GM11168 (cell line): ENCODE results near the gene CD44.

ENCODE experiments used
- in situ Hi-C: fragments of 300-500 bp; cut with MboI; formaldehyde crosslinking; loops from one replicate; pipeline ENCODE4 v1.12.0; 2022; ENCODE audit warnings: low sequenced_read_pairs; ENCODE audit not compliant: unreplicated experiment

Gene CD44

GRCh38 chr11:35153280-35153679 lies 14.3 kb downstream of the CD44 start:
- in situ Hi-C loops = no loop called here

GRCh38 chr11:35154952-35155351 lies 16.0 kb downstream of the CD44 start:
- in situ Hi-C loops = no loop called here

DNA sequence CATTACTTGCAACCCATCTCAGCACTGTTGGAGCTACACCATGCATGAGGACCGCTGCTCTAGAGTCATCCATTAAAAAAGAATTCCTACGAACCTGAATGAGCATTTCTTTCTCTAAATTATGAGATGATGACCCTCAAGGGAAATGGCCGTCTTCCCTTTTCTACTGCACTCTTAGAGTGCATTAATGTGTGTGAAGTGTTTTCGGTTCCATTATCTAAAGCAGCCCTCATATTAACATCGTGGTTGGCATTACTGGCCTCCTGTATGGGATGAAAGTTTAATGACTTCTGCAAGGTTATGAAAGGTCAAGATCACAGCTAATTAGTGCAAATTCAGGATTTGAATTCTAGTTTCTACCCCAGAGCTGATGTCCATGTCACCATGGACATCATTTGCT lies 16.7 kb downstream of the CD44 start:
- in situ Hi-C loops = no loop called here

DNA sequence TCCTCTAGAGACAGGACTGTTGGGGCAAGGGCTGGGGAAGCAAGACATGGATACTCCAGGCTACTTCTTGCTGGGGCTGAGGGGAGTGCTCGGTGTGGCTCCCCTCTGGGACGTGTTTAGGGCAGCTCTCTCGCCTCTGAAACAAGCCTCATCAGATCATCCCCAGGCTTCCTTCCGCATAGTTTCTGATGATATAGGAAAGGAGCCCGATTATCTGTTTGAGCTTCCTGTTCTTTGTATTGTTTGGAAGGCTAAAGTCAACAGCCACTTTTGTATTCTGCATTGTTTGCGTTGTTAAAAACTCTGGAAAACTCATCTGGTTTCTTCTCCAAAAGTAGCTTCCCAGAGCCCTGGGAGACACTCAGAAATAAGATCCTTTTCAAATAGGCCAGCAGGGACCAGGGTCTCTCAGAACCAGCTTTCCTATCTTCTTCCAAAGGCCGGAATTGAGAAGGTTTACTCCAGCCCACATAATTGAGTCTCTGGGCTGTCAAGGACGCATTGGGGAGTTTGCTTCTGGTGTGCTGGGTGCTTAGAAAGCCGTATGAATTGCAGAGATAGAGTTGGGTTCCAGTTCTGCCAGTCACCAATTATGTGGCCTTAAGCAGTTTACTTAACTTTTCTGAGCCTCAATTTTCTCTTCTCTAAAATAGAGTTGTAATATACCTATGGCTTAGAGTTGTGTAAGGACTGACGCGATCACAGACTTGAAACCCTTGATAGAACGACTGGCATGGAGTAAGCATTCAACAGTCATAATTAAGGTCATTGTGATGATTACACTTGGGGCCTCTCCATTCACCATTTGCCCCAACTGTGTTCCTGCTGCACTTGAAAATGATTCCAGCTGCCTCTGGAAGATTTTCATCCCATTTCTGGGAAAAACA lies 19.1 kb downstream of the CD44 start:
- in situ Hi-C loops = no loop called here

- in situ Hi-C loops = no loop called here
Observed at GRCh38 chr11:35158701-35159510, 19.9 kb downstream of the CD44 start.

GRCh38 chr11:35160246-35160824 lies 21.4 kb downstream of the CD44 start:
- in situ Hi-C loops = no loop called here

- in situ Hi-C loops = no loop called here
Observed at GRCh38 chr11:35160902-35161597, 22.1 kb downstream of the CD44 start.

DNA sequence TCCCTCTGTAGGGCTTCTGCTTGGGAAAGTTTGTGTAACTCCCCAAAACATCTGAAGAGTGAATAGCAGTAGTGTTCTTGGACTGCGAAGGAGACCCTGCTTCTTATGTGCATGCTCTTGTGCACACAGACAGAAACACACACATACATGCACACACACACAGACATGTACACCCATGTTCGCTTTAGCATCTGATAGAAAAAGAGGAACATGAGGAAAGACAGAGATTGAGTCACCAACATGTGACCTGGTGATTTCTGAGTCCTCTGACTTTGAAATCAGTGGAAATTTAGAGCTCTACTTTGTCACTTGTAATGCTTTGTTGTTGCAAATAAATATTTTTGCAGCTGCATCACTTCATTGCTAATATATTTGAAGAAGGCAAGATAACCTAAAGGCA lies 23.8 kb downstream of the CD44 start:
- in situ Hi-C loops = no loop called here

GRCh38 chr11:35163209-35163608 lies 24.2 kb downstream of the CD44 start:
- in situ Hi-C loops = no loop called here

- in situ Hi-C loops = no loop called here
Observed at GRCh38 chr11:35163702-35164496, 24.9 kb downstream of the CD44 start.

DNA sequence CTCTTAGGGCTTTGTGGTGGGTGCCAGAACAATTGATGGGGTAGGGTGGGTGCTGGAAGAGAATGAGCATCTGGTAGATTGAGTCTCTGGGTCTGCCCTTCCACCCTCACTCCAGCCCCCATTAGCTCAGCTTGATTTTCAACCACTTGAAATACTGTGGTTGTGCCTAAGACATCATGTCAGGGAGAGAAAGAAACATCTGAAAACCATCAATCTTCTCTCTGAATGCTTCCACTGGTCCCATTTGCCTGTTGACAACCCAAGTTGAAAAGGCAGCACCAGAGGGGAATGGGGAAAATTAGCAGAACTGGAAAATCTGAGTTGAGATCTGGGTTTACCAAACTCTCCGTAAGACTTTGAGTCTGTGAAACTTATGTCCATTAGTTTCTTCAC lies 26.1 kb downstream of the CD44 start:
- in situ Hi-C loops = no loop called here

DNA sequence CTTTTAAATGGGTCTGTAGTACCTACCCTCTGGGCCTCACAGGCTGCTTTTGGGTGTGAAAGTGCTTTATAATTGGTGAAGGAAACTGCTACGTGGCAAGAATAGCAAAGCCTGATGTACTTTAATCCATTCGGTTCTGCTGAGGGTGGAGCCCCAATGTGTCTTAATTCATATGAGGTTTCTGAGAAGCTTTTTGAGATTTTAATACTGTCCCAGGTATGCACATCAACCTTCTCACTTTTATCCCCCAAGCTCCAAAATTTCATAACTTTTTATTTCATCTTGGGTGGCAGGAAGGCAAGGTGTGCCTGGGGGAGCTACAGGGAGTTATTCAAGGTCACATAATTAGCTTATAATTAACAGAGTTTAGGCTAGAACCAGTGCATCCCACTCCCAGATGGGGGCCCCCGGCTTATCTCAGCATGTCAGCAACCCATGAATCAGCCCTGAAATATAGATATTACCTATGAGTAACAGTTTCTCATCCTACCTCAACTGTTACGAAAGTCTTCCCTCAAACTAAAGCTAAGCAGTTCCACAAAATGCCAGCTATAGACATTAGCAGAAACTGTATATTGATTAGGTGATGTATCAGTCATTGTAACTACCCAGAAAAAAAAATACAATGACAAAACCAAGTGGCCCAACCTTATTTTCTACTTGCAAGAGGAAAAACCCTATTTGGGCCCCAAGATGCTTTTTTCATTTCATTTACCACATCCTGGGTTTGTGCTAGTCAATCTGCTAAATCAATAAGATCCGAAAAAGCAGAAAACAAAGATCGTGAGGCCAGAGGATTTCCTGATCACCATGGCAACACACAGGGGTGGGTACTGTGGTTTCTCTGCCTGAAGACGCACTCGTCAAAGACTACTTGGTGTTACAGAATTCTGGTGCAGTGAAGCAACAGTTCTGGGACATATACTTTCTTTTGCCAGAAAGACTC lies 26.7 kb downstream of the CD44 start:
- in situ Hi-C loops = no loop called here

- in situ Hi-C loops = no loop called here
Observed at GRCh38 chr11:35166369-35167360, 27.7 kb downstream of the CD44 start.

- in situ Hi-C loops = no loop called here
Observed at GRCh38 chr11:35167426-35167954, 28.5 kb downstream of the CD44 start.

DNA sequence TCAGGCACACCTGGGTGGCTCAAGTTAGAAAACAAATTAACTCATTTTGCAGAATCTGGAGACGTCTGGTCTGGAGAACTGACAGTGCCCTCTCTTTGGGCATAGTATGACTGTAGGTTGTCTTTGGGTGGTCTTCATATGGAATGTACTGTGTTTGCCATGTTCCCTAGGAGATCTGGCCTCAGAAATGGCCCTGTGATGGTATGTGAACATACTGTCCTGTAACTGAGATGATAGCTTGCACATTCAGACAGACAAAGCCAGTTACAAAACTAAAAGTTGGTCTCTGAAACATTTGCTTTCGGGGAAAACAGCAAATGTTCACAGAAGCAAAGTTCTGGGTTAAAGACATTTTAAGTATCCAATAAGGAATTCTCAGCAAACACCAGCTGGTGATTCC lies 29.7 kb downstream of the CD44 start:
- in situ Hi-C loops = no loop called here

- in situ Hi-C loops = no loop called here
Observed at GRCh38 chr11:35169112-35169511, 30.1 kb downstream of the CD44 start.

DNA sequence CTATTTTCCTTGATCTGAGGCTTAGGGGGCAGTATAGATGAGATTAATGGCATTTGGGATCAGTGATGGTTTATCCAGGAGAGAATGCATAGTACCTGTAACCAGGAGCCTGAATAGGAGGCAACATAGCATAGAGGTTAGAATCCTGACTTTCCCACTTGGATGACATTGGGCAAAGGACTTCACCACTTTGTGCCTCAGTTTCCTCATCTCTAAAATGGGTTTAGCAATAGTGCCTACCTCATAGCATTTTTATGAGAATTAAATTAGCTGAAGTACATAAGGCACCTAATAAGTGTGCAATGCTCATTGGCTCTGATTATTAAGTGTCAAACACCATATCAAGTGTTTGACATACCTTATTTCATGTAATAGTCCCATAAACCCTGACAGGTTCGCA lies 30.8 kb downstream of the CD44 start:
- in situ Hi-C loops = no loop called here
